ENCODE measurements around the gene DNAI4.

- no peak for TF ChIP-seq CTCF (IDR thresholded peaks at IDR 0.05; ENCODE audit: low read depth, low read length)
- no peak for TF ChIP-seq EZH2phosphoT487 (IDR thresholded peaks at IDR 0.05; ENCODE audit: low read depth)
These were observed 34.0 kb downstream of the DNAI4 start for GRCh38 chr1:66890621-66891020.

All from OCI-LY3 (cell line).